Mesothelial cell of epicardium (in vitro differentiated cells): Measurements from ENCODE around the gene HSPB9. TPM values are rescaled to one million over a fixed set of nuclear protein-coding genes. Genes with fewer than 3 reads are reported as not detected.
A peak's percentile ranks its signal among the peaks of the same experiment; 100 is the strongest.

Source experiments
- DNase-seq, 2 experiments: peaks; one replicate each; pipeline ENCODE4 v3.0.0; 2021; ENCODE audit warnings: low spot score in 2 of 2; ENCODE audit not compliant: unreplicated experiment in 2 of 2
- H3K27ac Mint-ChIP-seq: 2 replicates; pipeline ENCODE4 v1.8.0; 2021; ENCODE audit warnings: mixed read lengths
- H3K27me3 Mint-ChIP-seq: 2 replicates; pipeline ENCODE4 v1.8.0; 2021; ENCODE audit warnings: low read depth, mixed read lengths
- H3K36me3 Mint-ChIP-seq: 2 replicates; pipeline ENCODE4 v1.8.0; 2021; ENCODE audit warnings: mixed read lengths
- H3K4me1 Mint-ChIP-seq: 2 replicates; pipeline ENCODE4 v1.8.0; 2021; ENCODE audit warnings: mixed read lengths
- H3K4me3 Mint-ChIP-seq: 2 replicates; pipeline ENCODE4 v1.8.0; 2021; ENCODE audit warnings: mild to moderate bottlenecking, moderate library complexity, mixed read lengths
- H3K9me3 Mint-ChIP-seq: 2 replicates; pipeline ENCODE4 v1.8.0; 2021; ENCODE audit warnings: mixed read lengths
- total RNA-seq: library from RNA; stranded (reverse); gene quantifications from 3 replicates; pipeline ENCODE4 v1.2.1, GENCODE V29; 2021
- TF ChIP-seq, protein P1 (sequence below): fragments of 200-600 bp; sonication (generic); IDR thresholded peaks from one replicate; pipeline ENCODE4 v1.5.0; 2021; ENCODE audit warnings: antibody characterized with exemption; ENCODE audit not compliant: unreplicated experiment

HSPB9 gene
- total RNA-seq, 1 donor from 2014 or later = not detected

DNA sequence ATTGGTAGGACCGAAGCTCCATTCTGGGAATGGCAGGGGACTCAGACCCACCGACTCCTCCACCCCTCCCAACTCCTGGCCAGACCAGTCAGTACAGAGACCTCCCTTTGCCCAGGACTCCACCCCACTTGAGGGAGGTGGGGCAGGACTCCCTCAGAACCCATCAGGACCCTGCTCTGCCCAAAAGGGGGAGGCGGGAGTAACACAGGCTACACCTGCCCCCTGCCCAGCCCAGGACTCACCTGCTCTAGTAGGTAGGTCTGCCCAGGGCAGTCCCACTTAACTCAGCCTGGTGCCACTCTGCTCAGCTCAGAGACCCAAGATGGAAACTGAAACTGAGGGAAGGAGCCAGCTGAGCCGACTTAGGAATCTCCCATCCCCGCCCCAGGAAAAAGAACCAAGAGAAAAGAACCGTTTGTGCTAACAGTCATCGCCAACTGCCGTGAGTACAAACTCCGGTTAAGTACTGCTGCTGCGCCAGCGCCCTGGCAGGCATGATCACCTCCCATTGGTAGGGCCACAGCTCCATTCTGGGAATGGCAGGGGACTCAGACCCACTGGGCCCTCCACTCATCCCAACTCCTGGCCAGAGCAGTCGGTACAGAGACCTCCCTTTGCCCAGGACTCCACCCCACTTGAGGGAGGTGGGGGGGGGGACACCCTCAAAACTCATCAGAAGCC, 10.6 kb upstream of the HSPB9 start:
- Mint-ChIP-seq H3K4me3 (peak overlapping the region; percentile 49), H3K27ac (peak overlapping the region; percentile 83), H3K27me3 (peaks cover 12% of the 10 kb centered on the region), H3K4me1 (peaks cover 8% of the 10 kb centered on the region), H3K9me3 (no peaks in the 10 kb centered on the region), H3K36me3 (peaks cover 6% of the 10 kb centered on the region)
- TF ChIP-seq, protein P1, sequence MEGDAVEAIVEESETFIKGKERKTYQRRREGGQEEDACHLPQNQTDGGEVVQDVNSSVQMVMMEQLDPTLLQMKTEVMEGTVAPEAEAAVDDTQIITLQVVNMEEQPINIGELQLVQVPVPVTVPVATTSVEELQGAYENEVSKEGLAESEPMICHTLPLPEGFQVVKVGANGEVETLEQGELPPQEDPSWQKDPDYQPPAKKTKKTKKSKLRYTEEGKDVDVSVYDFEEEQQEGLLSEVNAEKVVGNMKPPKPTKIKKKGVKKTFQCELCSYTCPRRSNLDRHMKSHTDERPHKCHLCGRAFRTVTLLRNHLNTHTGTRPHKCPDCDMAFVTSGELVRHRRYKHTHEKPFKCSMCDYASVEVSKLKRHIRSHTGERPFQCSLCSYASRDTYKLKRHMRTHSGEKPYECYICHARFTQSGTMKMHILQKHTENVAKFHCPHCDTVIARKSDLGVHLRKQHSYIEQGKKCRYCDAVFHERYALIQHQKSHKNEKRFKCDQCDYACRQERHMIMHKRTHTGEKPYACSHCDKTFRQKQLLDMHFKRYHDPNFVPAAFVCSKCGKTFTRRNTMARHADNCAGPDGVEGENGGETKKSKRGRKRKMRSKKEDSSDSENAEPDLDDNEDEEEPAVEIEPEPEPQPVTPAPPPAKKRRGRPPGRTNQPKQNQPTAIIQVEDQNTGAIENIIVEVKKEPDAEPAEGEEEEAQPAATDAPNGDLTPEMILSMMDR = no peak
- no peak for DNase-seq

DNA sequence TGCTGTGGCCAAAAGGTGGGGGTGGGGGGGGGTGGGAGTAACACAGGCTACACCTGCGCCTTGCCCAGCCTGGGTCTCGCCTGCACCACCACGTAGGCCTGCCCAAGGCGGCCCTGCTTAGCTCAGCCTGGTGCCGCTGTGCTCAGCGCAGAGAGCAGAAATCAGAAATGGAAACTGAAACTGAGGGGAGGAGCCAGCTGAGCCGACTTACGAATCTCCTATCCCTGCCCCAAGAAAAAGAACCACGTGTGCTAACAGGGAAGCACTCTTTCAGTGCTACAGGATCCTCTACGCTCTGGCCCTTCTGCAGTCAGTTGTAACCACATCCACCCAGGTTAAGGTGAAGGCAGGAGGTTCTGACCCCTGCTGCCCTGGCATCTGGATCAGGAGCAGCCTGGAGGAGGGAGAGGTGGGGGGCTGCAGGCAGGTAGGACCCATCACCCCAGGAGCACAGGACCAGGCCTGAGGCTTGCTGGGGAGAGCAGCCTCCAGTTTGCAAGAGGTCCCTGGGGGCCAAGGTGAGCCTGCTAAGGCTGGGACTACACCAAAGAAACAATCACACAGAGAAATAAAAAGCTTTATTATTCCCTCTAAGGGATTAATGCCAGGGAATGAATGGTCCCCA, 9.9 kb upstream of the HSPB9 start, which contains the start of gene DHX58:
Gene DHX58, minus strand, starts transcription at position 163 of the 625 bp plus-strand sequence. CDS start 822 bp downstream, outside the sequence.
- Mint-ChIP-seq H3K36me3 (peaks cover 11% of the 10 kb centered on the region), H3K9me3 (no peaks in the 10 kb centered on the region), H3K4me1 (peaks cover 8% of the 10 kb centered on the region), H3K27me3 (peaks cover 10% of the 10 kb centered on the region), H3K4me3 (peak within 1 kb of the TSS; percentile 49), H3K27ac (peak within 1 kb of the TSS; percentile 83)
- TF ChIP-seq, protein P1 = no peak
- peak in 1 of 2 experiments; percentile 46 for DNase-seq

DNA sequence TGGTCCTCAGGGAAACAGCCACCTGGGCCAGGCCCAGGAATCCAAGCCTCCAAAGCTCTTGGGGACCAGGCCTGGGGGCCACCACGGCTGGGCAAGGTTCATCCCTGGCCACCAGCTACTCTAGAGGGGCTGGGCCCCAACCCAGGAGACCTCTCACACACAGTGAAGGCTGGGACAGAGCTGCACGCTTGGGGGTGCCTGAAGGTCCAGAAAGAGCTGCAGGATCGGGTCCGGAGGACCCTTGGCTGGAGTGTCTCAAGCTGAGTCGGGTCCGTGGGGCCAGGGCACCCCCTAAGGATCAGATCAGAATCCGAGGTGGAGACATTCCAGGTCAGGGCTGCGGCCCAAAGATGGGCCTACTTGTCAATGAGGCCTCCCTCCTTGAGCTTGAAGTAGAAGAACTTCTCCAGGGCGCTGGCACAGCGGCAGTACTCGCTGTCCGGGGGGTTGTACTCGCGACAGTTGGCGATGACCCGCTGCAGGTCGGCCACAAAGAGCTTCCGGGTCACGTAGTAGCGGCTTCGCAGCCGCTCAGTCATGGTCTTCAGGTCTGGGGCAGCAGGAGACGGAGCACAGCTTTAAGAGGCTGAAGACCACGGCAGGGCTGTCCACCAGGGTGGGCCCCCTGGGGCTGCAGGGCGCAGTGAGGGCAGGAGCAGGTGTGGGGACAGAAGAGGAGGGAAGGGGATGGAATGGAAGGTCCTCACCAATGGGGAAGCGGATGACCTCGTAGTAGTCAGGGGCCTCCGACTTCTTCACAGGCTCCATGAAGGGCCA, 9.1 kb upstream of the HSPB9 start:
- Mint-ChIP-seq H3K9me3 (no peaks in the 10 kb centered on the region), H3K27ac (no peak overlapping the region), H3K4me3 (no peak overlapping the region), H3K4me1 (peaks cover 8% of the 10 kb centered on the region), H3K36me3 (peaks cover 13% of the 10 kb centered on the region), H3K27me3 (peaks cover 2% of the 10 kb centered on the region)
- TF ChIP-seq, protein P1 = no peak
- DNase-seq = no peak

DNA sequence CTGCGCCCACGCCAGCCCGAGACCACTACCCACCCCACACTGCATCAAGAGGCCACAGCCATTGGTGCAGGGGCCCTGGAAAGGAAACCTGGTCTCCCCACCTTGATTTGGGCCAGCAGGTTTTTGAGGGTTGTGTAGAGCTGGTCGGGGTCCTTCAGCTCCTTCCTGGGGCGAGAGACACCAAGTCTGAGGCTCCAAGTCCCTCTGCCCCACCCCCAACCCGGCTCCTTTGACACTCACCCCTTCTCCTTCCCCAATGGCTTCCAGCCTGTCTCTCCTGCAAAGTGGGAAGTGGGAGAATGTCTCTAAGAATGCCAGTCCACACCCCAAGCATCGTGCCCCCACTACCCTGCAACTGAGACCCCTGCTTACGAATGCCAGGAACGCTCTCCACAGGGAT, 8.5 kb upstream of the HSPB9 start:
- peaks cover 2% of the 10 kb centered on the region for H3K27me3 Mint-ChIP-seq
- H3K27ac Mint-ChIP-seq = no peak overlapping the region
- no peak for DNase-seq
- TF ChIP-seq, protein P1 = no peak
- no peaks in the 10 kb centered on the region for H3K9me3 Mint-ChIP-seq
- peaks cover 8% of the 10 kb centered on the region for H3K4me1 Mint-ChIP-seq
- H3K4me3 Mint-ChIP-seq = no peak overlapping the region
- H3K36me3 Mint-ChIP-seq = peaks cover 13% of the 10 kb centered on the region

DNA sequence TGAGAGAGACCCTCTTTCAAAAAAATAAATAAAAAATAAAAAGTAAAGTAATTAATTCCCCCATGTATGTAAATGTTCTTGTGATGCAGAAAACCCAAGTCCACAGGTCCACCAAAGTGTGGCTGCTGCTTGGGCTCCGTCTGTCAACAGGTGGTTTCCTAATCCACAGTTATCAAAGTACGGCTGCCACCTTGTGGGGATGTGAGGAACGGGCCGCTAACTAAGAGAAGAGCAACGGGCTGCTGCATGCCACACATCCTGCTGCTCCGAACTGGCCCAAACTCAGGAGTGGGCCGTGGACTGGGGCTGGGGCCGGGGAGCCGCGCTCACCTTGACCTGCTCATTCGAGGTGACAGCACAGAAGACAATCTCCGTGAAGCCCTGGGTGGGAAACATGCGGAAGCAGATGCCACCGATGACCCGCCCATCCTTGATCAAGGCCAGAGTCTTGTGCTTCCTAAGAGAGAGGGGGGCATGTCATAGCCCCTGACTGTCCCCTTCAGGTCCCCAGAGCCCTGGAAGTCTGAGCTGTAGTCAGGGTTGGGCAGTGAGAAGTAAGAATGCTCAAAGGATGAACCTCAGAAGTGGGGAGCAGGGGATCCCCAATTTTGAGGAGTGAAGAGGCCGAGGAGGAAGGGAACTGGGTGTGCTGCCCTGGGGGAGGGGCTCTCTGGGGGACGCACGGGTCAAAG, 5.8 kb upstream of the HSPB9 start:
- no peaks in the 10 kb centered on the region for H3K9me3 Mint-ChIP-seq
- peaks cover 18% of the 10 kb centered on the region for H3K4me1 Mint-ChIP-seq
- H3K36me3 Mint-ChIP-seq = peaks cover 15% of the 10 kb centered on the region
- DNase-seq = peak; percentile 49 to 82
- no peak overlapping the region for H3K4me3 Mint-ChIP-seq
- H3K27me3 Mint-ChIP-seq = no peaks in the 10 kb centered on the region
- no peak overlapping the region for H3K27ac Mint-ChIP-seq
- TF ChIP-seq, protein P1 = peak; percentile 75
